HepG2 (cell line): ENCODE data around the gene HSPB7. TPM values are rescaled to one million over a fixed set of nuclear protein-coding genes. Genes with fewer than 3 reads are reported as not detected.

Source experiments
- ASH2L ChIP-seq: fragments of 300-600, 200-600 bp; sonication (generic); IDR thresholded peaks from 2 replicates; pipeline ENCODE4 v1.7.0; 2017; ENCODE audit warnings: low read depth, mild to moderate bottlenecking, moderate library complexity, mixed read lengths, low read length; ENCODE audit not compliant: insufficient read length
- ESRRA ChIP-seq: sonication (generic); formaldehyde crosslinking; IDR thresholded peaks from 2 replicates; pipeline ENCODE4 v1.5.1; 2020; ENCODE audit warnings: mild to moderate bottlenecking, low read depth, missing genetic modification reagents
- GZF1 ChIP-seq: sonication (generic); formaldehyde crosslinking; IDR thresholded peaks from 2 replicates; pipeline ENCODE4 v1.5.1; 2020; ENCODE audit warnings: mild to moderate bottlenecking, missing genetic modification reagents
- HNRNPLL ChIP-seq: fragments of 200-400 bp; formaldehyde crosslinking; IDR thresholded peaks from 2 replicates; pipeline ENCODE4 v1.6.1; 2017; ENCODE audit warnings: mild to moderate bottlenecking, low read depth, low read length; ENCODE audit not compliant: poor library complexity, severe bottlenecking
- NR0B2 ChIP-seq: sonication (generic); formaldehyde crosslinking; IDR thresholded peaks from 2 replicates; pipeline ENCODE4 v1.4.0; 2020; ENCODE audit warnings: mild to moderate bottlenecking, missing genetic modification reagents
- SMC3 ChIP-seq: IDR thresholded peaks from 2 replicates; pipeline ENCODE4 v1.6.1; 2011; ENCODE audit warnings: low read length, improper control_type of control experiment
- ZBTB7B ChIP-seq: sonication (generic); formaldehyde crosslinking; IDR thresholded peaks from 2 replicates; pipeline ENCODE4 v1.4.0; 2020; ENCODE audit warnings: missing genetic modification reagents
- ZNF598 ChIP-seq: sonication (generic); formaldehyde crosslinking; IDR thresholded peaks from 2 replicates; pipeline ENCODE4 v1.5.1; 2020; ENCODE audit warnings: mild to moderate bottlenecking, missing genetic modification reagents, borderline replicate concordance
- ZNF614 ChIP-seq: IDR thresholded peaks from 2 replicates; pipeline ENCODE4 v1.6.1; 2018; ENCODE audit warnings: missing biosample characterization, missing genetic modification reagents, inconsistent platforms, borderline replicate concordance
- ZNF768 ChIP-seq: sonication (generic); formaldehyde crosslinking; IDR thresholded peaks from 2 replicates; pipeline ENCODE4 v1.4.0; 2020; ENCODE audit warnings: missing genetic modification reagents
- ZNF775 ChIP-seq: sonication (generic); formaldehyde crosslinking; IDR thresholded peaks from 2 replicates; pipeline ENCODE4 v1.4.0; 2020; ENCODE audit warnings: missing genetic modification reagents, mild to moderate bottlenecking, moderate library complexity, borderline replicate concordance
- polyA plus RNA-seq, 8 experiments: library from polyadenylated mRNA; depleted of rRNA in 3 of 8; stranded (reverse) in 7 of 8; unstranded in 1 of 8; fragments of >200 nt; fragmentation: Illumina TruSeq in 4 of 8; extraction: Trizol in 4 of 8; gene quantifications; 2 replicates each; pipeline versions ENCODE4 v1.2.1 to v1.2.3, GENCODE V29; 2011 to 2016; ENCODE audit warnings: low read depth in 4 of 8, missing spikeins in 1 of 8, mixed read lengths in 1 of 8; ENCODE audit not compliant: insufficient read depth in 1 of 8
- total RNA-seq, 5 experiments: library from RNA; depleted of rRNA; stranded (reverse); fragments of >200 nt; fragmentation: Illumina TruSeq; extraction: Trizol; gene quantifications; 2 replicates each; pipeline ENCODE4 v1.2.3, GENCODE V29; 2016; ENCODE audit warnings: low read depth in 1 of 5
- TF ChIP-seq, protein P1 (sequence below): sonication (generic); formaldehyde crosslinking; IDR thresholded peaks from 2 replicates; pipeline ENCODE4 v1.4.0; 2020; ENCODE audit warnings: missing genetic modification reagents
- TF ChIP-seq, protein P2 (sequence below): sonication (generic); formaldehyde crosslinking; IDR thresholded peaks from 2 replicates; pipeline ENCODE4 v1.4.0; 2020; ENCODE audit warnings: low read depth, mild to moderate bottlenecking, missing genetic modification reagents

The HSPB7 gene
- total and polyA plus RNA-seq, 2 of the 13 experiments (the other 11 are each of a cell fraction or from before 2014, with no cell fraction given): 0.20 TPM; not detected in 1

DNA sequence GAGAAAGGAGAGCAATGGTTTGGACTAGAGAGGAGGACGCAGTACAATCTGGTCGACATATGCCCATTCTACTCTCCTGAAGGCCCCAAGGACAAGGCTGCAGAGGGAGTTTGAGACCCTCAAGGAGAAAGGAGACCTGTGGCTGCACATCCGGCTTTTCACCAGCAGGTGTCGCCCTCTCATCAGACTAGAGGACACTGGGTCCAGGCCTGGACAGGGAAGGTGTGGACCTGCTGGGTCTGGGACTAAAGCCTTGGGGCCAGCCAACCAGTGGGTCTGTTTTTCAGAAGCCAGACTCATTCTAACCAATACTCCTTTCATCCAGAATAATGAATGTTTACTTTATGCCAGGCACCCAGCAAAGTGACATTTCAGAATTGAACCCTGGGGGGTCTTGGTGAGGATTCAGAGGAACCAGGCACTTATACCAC, 8.8 kb downstream of the HSPB7 start (continued):
- TF ChIP-seq, protein P1, sequence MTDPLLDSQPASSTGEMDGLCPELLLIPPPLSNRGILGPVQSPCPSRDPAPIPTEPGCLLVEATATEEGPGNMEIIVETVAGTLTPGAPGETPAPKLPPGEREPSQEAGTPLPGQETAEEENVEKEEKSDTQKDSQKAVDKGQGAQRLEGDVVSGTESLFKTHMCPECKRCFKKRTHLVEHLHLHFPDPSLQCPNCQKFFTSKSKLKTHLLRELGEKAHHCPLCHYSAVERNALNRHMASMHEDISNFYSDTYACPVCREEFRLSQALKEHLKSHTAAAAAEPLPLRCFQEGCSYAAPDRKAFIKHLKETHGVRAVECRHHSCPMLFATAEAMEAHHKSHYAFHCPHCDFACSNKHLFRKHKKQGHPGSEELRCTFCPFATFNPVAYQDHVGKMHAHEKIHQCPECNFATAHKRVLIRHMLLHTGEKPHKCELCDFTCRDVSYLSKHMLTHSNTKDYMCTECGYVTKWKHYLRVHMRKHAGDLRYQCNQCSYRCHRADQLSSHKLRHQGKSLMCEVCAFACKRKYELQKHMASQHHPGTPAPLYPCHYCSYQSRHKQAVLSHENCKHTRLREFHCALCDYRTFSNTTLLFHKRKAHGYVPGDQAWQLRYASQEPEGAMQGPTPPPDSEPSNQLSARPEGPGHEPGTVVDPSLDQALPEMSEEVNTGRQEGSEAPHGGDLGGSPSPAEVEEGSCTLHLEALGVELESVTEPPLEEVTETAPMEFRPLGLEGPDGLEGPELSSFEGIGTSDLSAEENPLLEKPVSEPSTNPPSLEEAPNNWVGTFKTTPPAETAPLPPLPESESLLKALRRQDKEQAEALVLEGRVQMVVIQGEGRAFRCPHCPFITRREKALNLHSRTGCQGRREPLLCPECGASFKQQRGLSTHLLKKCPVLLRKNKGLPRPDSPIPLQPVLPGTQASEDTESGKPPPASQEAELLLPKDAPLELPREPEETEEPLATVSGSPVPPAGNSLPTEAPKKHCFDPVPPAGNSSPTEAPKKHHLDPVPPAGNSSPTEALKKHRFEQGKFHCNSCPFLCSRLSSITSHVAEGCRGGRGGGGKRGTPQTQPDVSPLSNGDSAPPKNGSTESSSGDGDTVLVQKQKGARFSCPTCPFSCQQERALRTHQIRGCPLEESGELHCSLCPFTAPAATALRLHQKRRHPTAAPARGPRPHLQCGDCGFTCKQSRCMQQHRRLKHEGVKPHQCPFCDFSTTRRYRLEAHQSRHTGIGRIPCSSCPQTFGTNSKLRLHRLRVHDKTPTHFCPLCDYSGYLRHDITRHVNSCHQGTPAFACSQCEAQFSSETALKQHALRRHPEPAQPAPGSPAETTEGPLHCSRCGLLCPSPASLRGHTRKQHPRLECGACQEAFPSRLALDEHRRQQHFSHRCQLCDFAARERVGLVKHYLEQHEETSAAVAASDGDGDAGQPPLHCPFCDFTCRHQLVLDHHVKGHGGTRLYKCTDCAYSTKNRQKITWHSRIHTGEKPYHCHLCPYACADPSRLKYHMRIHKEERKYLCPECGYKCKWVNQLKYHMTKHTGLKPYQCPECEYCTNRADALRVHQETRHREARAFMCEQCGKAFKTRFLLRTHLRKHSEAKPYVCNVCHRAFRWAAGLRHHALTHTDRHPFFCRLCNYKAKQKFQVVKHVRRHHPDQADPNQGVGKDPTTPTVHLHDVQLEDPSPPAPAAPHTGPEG (CRISPR knock-in tag): no peak
- TF ChIP-seq ZBTB7B (CRISPR knock-in tag) (0 out of 2 replicates have a peak, but pooled peaks have one; percentile 31), ZNF768 (no peak), ZNF598 (CRISPR knock-in tag) (no peak), ZNF775 (CRISPR knock-in tag) (no peak), GZF1 (CRISPR knock-in tag) (no peak), NR0B2 (no peak), HNRNPLL (no peak), SMC3 (peak; percentile 89), ZNF614 (CRISPR knock-in tag) (0 out of 2 replicates have a peak, but pooled peaks have one; percentile 42), ASH2L (no peak), ESRRA (CRISPR knock-in tag) (no peak)
- TF ChIP-seq, protein P2, sequence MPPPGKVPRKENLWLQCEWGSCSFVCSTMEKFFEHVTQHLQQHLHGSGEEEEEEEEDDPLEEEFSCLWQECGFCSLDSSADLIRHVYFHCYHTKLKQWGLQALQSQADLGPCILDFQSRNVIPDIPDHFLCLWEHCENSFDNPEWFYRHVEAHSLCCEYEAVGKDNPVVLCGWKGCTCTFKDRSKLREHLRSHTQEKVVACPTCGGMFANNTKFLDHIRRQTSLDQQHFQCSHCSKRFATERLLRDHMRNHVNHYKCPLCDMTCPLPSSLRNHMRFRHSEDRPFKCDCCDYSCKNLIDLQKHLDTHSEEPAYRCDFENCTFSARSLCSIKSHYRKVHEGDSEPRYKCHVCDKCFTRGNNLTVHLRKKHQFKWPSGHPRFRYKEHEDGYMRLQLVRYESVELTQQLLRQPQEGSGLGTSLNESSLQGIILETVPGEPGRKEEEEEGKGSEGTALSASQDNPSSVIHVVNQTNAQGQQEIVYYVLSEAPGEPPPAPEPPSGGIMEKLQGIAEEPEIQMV (CRISPR knock-in tag): no peak
